GM19452 (cell line): Measurements from ENCODE around the gene TRPC4.
"Not testable (repeated sequence)": the region's sequence is repeated elsewhere in the genome, so short reads cannot be mapped to it uniquely, and the experiment has no call there.

ENCODE experiments used
- ATAC-seq: cut with Tn5 transposase; IDR thresholded peaks from one replicate; pipeline ENCODE4 v1.9.1; 2021; ENCODE audit not compliant: unreplicated experiment

TRPC4 gene

GRCh38 chr13:37613236-37613635 is 256.3 kb downstream of the TRPC4 start:
- ATAC-seq, result no peak

- no peak for ATAC-seq
Measured at GRCh38 chr13:37608750-37609339, 260.7 kb downstream of the TRPC4 start.

- ATAC-seq, result no peak
Measured at GRCh38 chr13:37602733-37603381, 266.7 kb downstream of the TRPC4 start.

- no peak for ATAC-seq
Measured at GRCh38 chr13:37601648-37602440, 267.7 kb downstream of the TRPC4 start.

- ATAC-seq, result no peak
Measured at GRCh38 chr13:37599519-37599918, 270.1 kb downstream of the TRPC4 start.

- no peak for ATAC-seq
Measured at GRCh38 chr13:37598597-37598996, 271.0 kb downstream of the TRPC4 start, which contains the start of gene POSTN. TSS of gene POSTN (minus strand) at chr13:37598768. CDS start at chr13:37598726, 42 bp downstream.

GRCh38 chr13:37597477-37598025 is 272.0 kb downstream of the TRPC4 start:
- ATAC-seq, result no peak

- ATAC-seq, result no peak
Measured at GRCh38 chr13:37596805-37597204, 272.8 kb downstream of the TRPC4 start.

GRCh38 chr13:37595162-37595561 is 274.4 kb downstream of the TRPC4 start:
- no peak for ATAC-seq

- ATAC-seq, result no peak
Measured at GRCh38 chr13:37594550-37594949, 275.0 kb downstream of the TRPC4 start.

GRCh38 chr13:37589381-37589780 is 280.2 kb downstream of the TRPC4 start:
- not testable (repeated sequence) for ATAC-seq

- no peak for ATAC-seq
Measured at GRCh38 chr13:37587236-37587635, 282.3 kb downstream of the TRPC4 start.
